HuH-7 (cell line): ENCODE data around the gene UNC5A.

Experiments used
- DNase-seq: peaks from one replicate; pipeline ENCODE4 v3.0.0; 2011; ENCODE audit warnings: low spot score

The UNC5A gene

DNA sequence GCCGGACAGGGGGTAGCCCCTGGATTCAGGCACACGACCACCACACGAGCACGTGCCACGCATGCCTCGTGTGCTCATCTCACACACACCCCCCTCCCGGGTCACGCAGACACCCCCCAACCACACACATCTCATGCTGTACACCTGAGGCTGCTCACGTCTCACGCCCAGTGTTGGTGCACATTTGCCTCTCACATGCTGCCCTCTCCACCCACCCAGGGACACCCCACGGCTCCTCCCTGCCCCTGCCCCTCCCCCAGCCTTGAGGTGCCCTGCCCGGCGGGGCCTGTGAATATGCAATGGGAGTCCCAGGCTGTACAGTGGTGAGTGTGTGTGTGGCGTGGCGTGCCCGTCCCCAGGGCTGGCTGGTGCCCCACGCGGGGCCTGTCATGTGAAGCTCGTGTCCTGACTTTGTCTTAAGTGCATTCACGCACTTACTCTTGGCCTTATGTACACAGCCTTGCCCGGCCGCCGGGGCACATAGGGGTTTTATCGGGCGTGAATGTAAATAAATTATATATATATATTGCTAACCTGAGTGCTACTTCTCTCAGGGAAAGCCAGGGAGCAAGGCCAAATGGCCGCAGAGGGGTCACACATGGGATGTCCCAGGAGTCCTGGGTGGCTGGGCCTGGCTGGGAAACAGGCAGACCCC lies 70.1 kb downstream of the UNC5A start:
- no peak for DNase-seq

- no peak for DNase-seq
Measured at GRCh38 chr5:176881021-176881749, 70.8 kb downstream of the UNC5A start.

GRCh38 chr5:176881816-176882566 lies 71.6 kb downstream of the UNC5A start:
- DNase-seq: no peak

DNA sequence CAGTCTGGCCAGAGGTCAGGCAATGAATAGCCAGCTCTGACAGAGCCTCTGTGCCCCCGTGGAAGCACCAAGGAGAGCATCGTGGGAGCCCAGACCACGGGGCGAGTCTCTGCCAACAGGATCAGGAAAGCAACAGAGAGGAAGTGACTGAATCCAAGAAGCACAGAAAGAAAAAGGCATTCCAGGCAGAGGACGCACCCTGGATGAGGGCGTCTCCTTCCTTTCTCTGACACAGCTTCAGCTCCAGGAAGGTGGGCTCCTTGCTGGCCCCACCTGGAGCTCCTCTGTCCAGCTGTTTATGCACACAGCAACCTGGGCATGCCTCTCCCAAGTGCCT lies 72.2 kb downstream of the UNC5A start:
- DNase-seq: no peak

- no peak for DNase-seq
Measured at GRCh38 chr5:176883700-176884570, 73.6 kb downstream of the UNC5A start.

GRCh38 chr5:176884571-176884890 lies 74.2 kb downstream of the UNC5A start:
- DNase-seq: no peak

- no peak for DNase-seq
Measured at GRCh38 chr5:176886336-176887251, 76.2 kb downstream of the UNC5A start.

DNA sequence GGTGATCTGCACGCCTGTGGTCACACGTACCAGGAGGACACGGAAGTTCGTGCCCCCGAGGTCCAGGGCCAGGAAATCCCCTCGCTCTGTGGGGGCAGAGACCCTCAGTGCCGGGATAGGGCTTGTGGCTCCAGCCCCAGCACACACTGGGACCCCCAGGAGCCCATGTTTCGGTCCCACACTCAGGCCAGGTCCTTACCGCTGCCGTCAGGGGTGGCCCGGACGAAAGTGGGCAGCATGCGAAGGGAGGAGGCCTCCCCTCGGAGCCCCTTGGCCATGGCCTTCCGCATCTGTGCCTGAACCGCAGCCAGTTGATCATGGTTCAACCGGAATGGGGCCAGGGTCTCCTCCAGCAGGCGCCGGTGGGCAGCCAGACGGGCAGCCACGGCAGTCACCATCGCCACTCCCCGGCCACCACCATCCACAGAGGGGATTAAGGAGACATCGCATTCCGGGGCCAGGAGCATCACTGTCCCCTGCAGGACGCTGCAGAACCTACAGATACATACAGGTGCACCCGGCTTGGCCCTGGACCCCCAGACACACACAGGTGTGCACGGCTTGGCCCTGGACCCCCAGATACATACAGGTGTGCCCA lies 77.0 kb downstream of the UNC5A start:
- no peak for DNase-seq

- no peak for DNase-seq
Measured at GRCh38 chr5:176888016-176888864, 77.9 kb downstream of the UNC5A start.

DNA sequence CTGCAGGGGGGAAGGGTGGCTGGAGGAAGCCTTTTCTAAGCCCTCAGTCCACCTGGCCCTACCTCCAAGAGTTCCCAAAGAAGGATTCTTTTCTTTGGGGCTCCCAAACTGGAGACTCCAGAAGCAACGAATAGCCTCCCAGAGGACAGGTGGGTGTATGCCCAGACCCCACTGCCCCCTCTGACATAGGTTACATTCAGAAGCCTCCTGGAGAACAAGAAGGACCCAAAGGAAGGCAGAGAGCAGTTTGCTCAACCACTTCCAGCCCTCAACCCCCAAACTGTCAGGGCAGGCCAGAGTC lies 78.5 kb downstream of the UNC5A start:
- DNase-seq: no peak

- no peak for DNase-seq
Measured at GRCh38 chr5:176889321-176890280, 79.2 kb downstream of the UNC5A start.

GRCh38 chr5:176890455-176891330 lies 80.3 kb downstream of the UNC5A start:
- DNase-seq: no peak

GRCh38 chr5:176891331-176891958 lies 81.1 kb downstream of the UNC5A start:
- no peak for DNase-seq

GRCh38 chr5:176892663-176893062 lies 82.3 kb downstream of the UNC5A start:
- no peak for DNase-seq

GRCh38 chr5:176894298-176894697 lies 83.9 kb downstream of the UNC5A start:
- no peak for DNase-seq

GRCh38 chr5:176895831-176896230 lies 85.5 kb downstream of the UNC5A start:
- no peak for DNase-seq

DNA sequence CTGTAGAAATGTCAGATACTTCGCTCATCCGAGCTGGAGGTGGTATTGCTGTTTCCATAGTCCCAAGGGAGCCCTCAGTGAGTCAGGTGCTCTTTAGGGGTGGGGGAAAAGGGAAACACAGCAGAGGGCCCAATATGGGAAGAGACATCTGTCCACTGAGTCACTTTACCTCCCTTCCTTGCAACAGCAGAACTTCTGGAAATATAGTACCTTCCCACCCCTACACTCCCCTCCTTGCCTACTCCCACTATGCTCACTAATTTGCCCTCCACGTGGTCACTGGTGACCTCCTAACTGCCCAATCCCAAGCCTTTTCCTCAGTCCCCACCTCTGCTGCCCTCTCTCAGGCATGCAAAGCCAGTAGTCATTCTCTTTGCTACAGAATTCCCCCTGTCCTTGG lies 86.9 kb downstream of the UNC5A start:
- no peak for DNase-seq
